Fibroblast of villous mesenchyme (primary cell): Measurements from ENCODE around the gene MBP. TPM values are rescaled to one million over a fixed set of nuclear protein-coding genes. Genes with fewer than 3 reads are reported as not detected.

Source experiments
- DNase-seq: peaks from one replicate; pipeline ENCODE4 v3.0.0-alpha.2; 2010; ENCODE audit warnings: low read depth
- H3K4me3 ChIP-seq: 2 replicates; pipeline ENCODE4 v1.5.1; 2011; ENCODE audit warnings: low read depth, mild to moderate bottlenecking, low read length
- CTCF ChIP-seq: IDR thresholded peaks from 2 replicates; pipeline ENCODE4 v1.5.1; 2012; ENCODE audit warnings: low read depth, mild to moderate bottlenecking, low read length; ENCODE audit not compliant: insufficient read depth
- total RNA-seq: library from RNA; depleted of rRNA; stranded (reverse); fragments of >200 nt; gene quantifications from 2 replicates; pipeline ENCODE4 v1.2.3, GENCODE V29; 2012

Gene MBP
- total RNA-seq, 1 donor = 3.9 TPM

- no peak for DNase-seq
- H3K4me3 ChIP-seq = no peak overlapping the region
- TF ChIP-seq CTCF = no peak
Observed at GRCh38 chr18:77056344-77057005, 76.1 kb downstream of the MBP start.

GRCh38 chr18:77055429-77056300 lies 76.9 kb downstream of the MBP start:
- TF ChIP-seq CTCF = no peak
- peak; percentile 48 for DNase-seq
- H3K4me3 ChIP-seq = no peak overlapping the region

GRCh38 chr18:77054606-77055428 lies 77.8 kb downstream of the MBP start:
- H3K4me3 ChIP-seq = no peak overlapping the region
- TF ChIP-seq CTCF = peak; percentile 85
- peak; percentile 94 for DNase-seq

GRCh38 chr18:77054288-77054605 lies 78.3 kb downstream of the MBP start:
- no peak overlapping the region for H3K4me3 ChIP-seq
- TF ChIP-seq CTCF = no peak
- no peak for DNase-seq

- DNase-seq = no peak
- no peak overlapping the region for H3K4me3 ChIP-seq
- no peak for TF ChIP-seq CTCF
Observed at GRCh38 chr18:77053616-77054287, 78.8 kb downstream of the MBP start.

GRCh38 chr18:77052983-77053309 lies 79.6 kb downstream of the MBP start:
- DNase-seq = no peak
- no peak for TF ChIP-seq CTCF
- no peak overlapping the region for H3K4me3 ChIP-seq
